GM12878 (cell line): ENCODE results near the gene CD2AP. TPM values are rescaled to one million over a fixed set of nuclear protein-coding genes. Genes with fewer than 3 reads are reported as not detected.

Experiments used
- ATAC-seq: fragments of 200-7000 bp; cut with Tn5 transposase; 3 replicates; pipeline ENCODE4 v1.9.1; 2020; ENCODE audit warnings: mild to moderate bottlenecking, moderate library complexity
- BruUV-seq: library from RNA; stranded (reverse); fragments of 400-500 nt; replicated peaks from 2 replicates; lab custom pipeline; 2021; lab: Mats Ljungman, UMichigan
- CTCF ChIA-PET: fragments of 300-600 bp; sonication (Branson Sonifier 250); formaldehyde crosslinking; extraction: SDS; loops from one replicate; lab custom pipeline; 2021; ENCODE audit warnings: inconsistent platforms; lab: Yijun Ruan, JAX
- POLR2A ChIA-PET: fragments of 350-600 bp; formaldehyde crosslinking; extraction: SDS; loops from one replicate; lab custom pipeline; 2021; ENCODE audit warnings: inconsistent platforms; lab: Charles Lee
- RAD21 ChIA-PET: fragments of 300-600 bp; sonication (Branson Sonifier 250); formaldehyde crosslinking; loops from one replicate; lab custom pipeline; 2023; ENCODE audit warnings: antibody characterized with exemption; ENCODE audit not compliant: unreplicated experiment; lab: Charles Lee
- SMC1A ChIA-PET: fragments of 300-600 bp; sonication (Branson Sonifier 250); formaldehyde crosslinking; loops from one replicate; lab custom pipeline; 2023; ENCODE audit not compliant: unreplicated experiment, uncharacterized antibody; lab: Charles Lee
- DNase-seq: peaks from one replicate; pipeline ENCODE4 v3.0.0-alpha.2; 2011; ENCODE audit warnings: low read depth, low spot score
- FAIRE-seq: peaks from 3 replicates; lab custom pipeline; 2011; peaks lifted over from hg19 to GRCh38; lab: Jason Lieb, UNC
- H2AFZ ChIP-seq: 2 replicates; pipeline ENCODE4 v1.6.0; 2011; ENCODE audit warnings: low read depth, low read length, control low read depth; ENCODE audit not compliant: control insufficient read depth
- H3K27ac ChIP-seq: 2 replicates; pipeline ENCODE4 v1.5.1; 2011; ENCODE audit warnings: control low read depth; ENCODE audit not compliant: control insufficient read depth, insufficient read depth
- H3K27me3 ChIP-seq, 2 experiments: replicated peaks in 1 of 2; 2 replicates each; pipeline versions ENCODE4 v1.6.0 to v1.6.1; 2011; ENCODE audit warnings: low read length in 1 of 2; ENCODE audit not compliant: control insufficient read depth in 2 of 2, insufficient read depth in 2 of 2
- H3K36me3 ChIP-seq, 2 experiments: 2 replicates each; pipeline ENCODE4 v1.5.1; 2011; ENCODE audit warnings: low read length in 1 of 2; ENCODE audit not compliant: control insufficient read depth in 2 of 2, insufficient read depth in 2 of 2
- H3K4me1 ChIP-seq: 2 replicates; pipeline ENCODE4 v1.6.1; 2011; ENCODE audit warnings: mild to moderate bottlenecking, low read length, moderate library complexity, mixed read lengths; ENCODE audit not compliant: control insufficient read depth, insufficient read depth
- H3K4me2 ChIP-seq: 2 replicates; pipeline ENCODE4 v1.6.0; 2011; ENCODE audit warnings: control low read depth; ENCODE audit not compliant: control insufficient read depth, insufficient read depth
- H3K4me3 ChIP-seq: fragments of 200-600 bp; sonication (generic); 2 replicates; pipeline ENCODE4 v1.5.1; 2016
- H3K79me2 ChIP-seq: 2 replicates; pipeline ENCODE4 v1.6.0; 2011; ENCODE audit warnings: low read length; ENCODE audit not compliant: control insufficient read depth, insufficient read depth
- H3K9ac ChIP-seq: 2 replicates; pipeline ENCODE4 v1.8.0; 2011; ENCODE audit warnings: low read length, control low read depth, mixed read lengths; ENCODE audit not compliant: control insufficient read depth, insufficient read depth
- H3K9me3 ChIP-seq: replicated peaks from 3 replicates; pipeline ENCODE4 v1.5.1; 2011; ENCODE audit warnings: mild to moderate bottlenecking, low read length; ENCODE audit not compliant: control insufficient read depth, insufficient read depth
- H4K20me1 ChIP-seq: 2 replicates; pipeline ENCODE4 v1.6.0; 2011; ENCODE audit not compliant: control insufficient read depth, insufficient read depth
- IKZF1 ChIP-seq: fragments of 450-650 bp; conservative IDR thresholded peaks from 2 replicates; pipeline ENCODE4 v1.6.1; 2017; ENCODE audit warnings: antibody characterized with exemption, mild to moderate bottlenecking
- LARP7 ChIP-seq: fragments of 450-650 bp; IDR thresholded peaks from 2 replicates; pipeline ENCODE4 v1.6.1; 2017; ENCODE audit warnings: mild to moderate bottlenecking
- WGBS: methylation state at CpG from one replicate; pipeline ENCODE4 v1.1.6; 2016; ENCODE audit warnings: low lambda C conversion rate; ENCODE audit not compliant: insufficient replicate concordance, insufficient coverage; ENCODE audit errors: missing lambda C conversion rate; 5-methylcytosine and 5-hydroxymethylcytosine counted together
- in situ Hi-C: fragments of 300-500 bp; cut with MboI; formaldehyde crosslinking; loops from 9 replicates; pipeline ENCODE4 v1.14.3; 2018; ENCODE audit warnings: mixed read lengths
- intact Hi-C: fragments of 100-400 bp; cut with micrococcal nuclease; formaldehyde crosslinking; loops from one replicate; pipeline ENCODE4 v1.14.2; 2022; ENCODE audit not compliant: unreplicated experiment
- polyA plus RNA-seq, 11 experiments: library from polyadenylated mRNA; depleted of rRNA in 4 of 11; unstranded in 6 of 11; stranded (reverse) in 5 of 11; fragments of >200 nt; fragmentation: Nextera tagmentation in 4 of 11; fragmentation: Illumina TruSeq in 1 of 11; extraction: Ambion mirVana in 4 of 11; extraction: Trizol in 1 of 11; gene quantifications; 1 replicate in 1 of 11; 2 replicates in 10 of 11; pipeline versions ENCODE4 v1.2.1 to v1.2.3, GENCODE V29; 2011 to 2016; ENCODE audit warnings: inconsistent platforms in 2 of 11, missing spikeins in 2 of 11, low read depth in 1 of 11
- total RNA-seq, 4 experiments: library from RNA; depleted of rRNA in 3 of 4; stranded (reverse); fragments of >200 nt in 3 of 4; fragmentation: Illumina TruSeq in 1 of 4; extraction: Trizol in 1 of 4; gene quantifications; 2 replicates each; pipeline versions ENCODE4 v1.2.1 to v1.2.3, GENCODE V29; 2013 to 2021
- TF ChIP-seq, protein P1 (sequence below): fragments of 450-650 bp; IDR thresholded peaks from 2 replicates; pipeline ENCODE4 v1.6.1; 2016; ENCODE audit warnings: mild to moderate bottlenecking

CD2AP gene
- total and polyA plus RNA-seq, 10 of the 15 experiments (the other 5 are each of a cell fraction or from before 2014, with no cell fraction given), result 5.4 to 46.6 (median 20.9) TPM

DNA sequence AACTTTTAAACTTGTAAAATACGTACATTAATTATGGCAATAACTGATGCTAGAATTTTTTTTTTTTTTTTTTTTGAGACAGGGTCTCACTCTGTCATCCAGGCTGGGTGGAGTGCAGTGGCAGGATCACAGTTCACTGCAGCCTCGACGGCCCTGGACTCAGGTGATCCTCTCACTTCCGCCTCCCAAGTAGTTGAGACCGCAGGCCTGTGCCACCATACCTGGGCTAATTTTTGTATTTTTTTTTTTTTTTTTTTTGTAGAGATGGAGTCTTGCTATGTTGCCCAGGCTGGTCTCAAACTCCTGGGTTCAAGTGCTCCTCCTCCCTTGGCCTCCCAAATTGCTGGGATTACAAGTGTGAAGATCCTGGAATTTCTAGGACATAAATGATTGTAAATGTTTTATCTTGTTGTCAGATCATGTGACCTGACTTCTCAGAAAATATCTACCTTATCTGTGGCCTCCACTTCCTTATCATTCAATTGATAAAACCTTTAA, 2.2 kb upstream of the CD2AP start:
- Histone ChIP-seq H3K4me3 (no peak overlapping the region), H3K4me1 (no peaks in the 10 kb centered on the region), H4K20me1 (no peaks in the 10 kb centered on the region), H3K9me3 (no peaks in the 10 kb centered on the region), H3K36me3 (no peaks in the 10 kb centered on the region), H3K79me2 (peaks cover 24% of the 10 kb centered on the region), H2AFZ (no peak overlapping the region), H3K27me3 (no peaks in the 10 kb centered on the region), H3K27ac (no peak overlapping the region), H3K4me2 (no peak overlapping the region)
- ChIA-PET SMC1A (interaction anchor here (1.0 to 1.8 kb wide), 4 partner anchors 9 to 16 kb away, joined by 3 to 5 read pairs (median 3); no protein-coding TSS in a partner anchor), CTCF (interaction anchor here (1.3 to 1.5 kb wide), 2 partner anchors 18 to 259 kb away, joined by 3 read pairs; no protein-coding TSS in a partner anchor), POLR2A (interaction anchor here (1.5 to 4.7 kb wide), 2 partner anchors 9 to 15 kb away, joined by 5 to 21 read pairs; no protein-coding TSS in a partner anchor)
- DNase-seq (no peak), ATAC-seq (no peak), FAIRE-seq (no peak)
- 99% methylated on average over 5 of the region's 5 CpGs for WGBS
- intact Hi-C loops, result no loop called here
- TF ChIP-seq IKZF1 (no peak), LARP7 (no peak)
- TF ChIP-seq, protein P1, sequence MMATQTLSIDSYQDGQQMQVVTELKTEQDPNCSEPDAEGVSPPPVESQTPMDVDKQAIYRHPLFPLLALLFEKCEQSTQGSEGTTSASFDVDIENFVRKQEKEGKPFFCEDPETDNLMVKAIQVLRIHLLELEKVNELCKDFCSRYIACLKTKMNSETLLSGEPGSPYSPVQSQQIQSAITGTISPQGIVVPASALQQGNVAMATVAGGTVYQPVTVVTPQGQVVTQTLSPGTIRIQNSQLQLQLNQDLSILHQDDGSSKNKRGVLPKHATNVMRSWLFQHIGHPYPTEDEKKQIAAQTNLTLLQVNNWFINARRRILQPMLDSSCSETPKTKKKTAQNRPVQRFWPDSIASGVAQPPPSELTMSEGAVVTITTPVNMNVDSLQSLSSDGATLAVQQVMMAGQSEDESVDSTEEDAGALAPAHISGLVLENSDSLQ, result no peak
- TF ChIP-seq, all 136 proteins: peak for 0
- RAD21 ChIA-PET, result interaction anchor here (1.0 to 4.7 kb wide), 2 partner anchors 14 to 61 kb away, joined by 3 to 58 read pairs; no protein-coding TSS in a partner anchor
- BruUV-seq, result no TSS peak
- H3K9ac ChIP-seq, result no peak overlapping the region
- in situ Hi-C loops, result no loop called here
